ENCODE results near the gene HENMT1.
"Not testable (repeated sequence)": the region's sequence is repeated elsewhere in the genome, so short reads cannot be mapped to it uniquely, and the experiment has no call there.

HENMT1 gene

DNA sequence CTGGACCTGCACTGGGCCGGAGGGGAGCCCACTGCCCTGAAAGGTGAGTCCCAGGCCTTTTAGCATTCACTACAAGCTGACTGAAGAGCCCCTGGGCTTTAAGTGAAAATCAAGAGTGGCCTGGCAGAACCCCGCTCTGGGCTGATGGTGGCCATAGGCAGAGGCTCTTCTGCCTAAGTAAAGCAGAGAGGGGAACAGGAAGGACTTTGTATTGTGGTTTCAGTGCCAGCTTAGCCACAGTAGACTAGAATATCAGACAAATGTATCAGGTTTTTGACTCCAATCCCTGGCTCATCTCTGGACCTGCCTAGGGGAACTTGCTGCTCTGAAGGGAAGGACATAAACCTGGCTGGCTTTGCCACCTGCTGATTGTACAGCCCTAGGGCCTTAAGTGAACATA, 10.2 kb upstream of the HENMT1 start:
- ChIA-PET CTCF (no interaction called here), POLR2A (ENCODE audit: low non-redundant PET) (no interaction called here)
- no peak for DNase-seq (ENCODE audit: low spot score)
- no peak overlapping the region for H3K27ac ChIP-seq
- TF ChIP-seq, protein P1, sequence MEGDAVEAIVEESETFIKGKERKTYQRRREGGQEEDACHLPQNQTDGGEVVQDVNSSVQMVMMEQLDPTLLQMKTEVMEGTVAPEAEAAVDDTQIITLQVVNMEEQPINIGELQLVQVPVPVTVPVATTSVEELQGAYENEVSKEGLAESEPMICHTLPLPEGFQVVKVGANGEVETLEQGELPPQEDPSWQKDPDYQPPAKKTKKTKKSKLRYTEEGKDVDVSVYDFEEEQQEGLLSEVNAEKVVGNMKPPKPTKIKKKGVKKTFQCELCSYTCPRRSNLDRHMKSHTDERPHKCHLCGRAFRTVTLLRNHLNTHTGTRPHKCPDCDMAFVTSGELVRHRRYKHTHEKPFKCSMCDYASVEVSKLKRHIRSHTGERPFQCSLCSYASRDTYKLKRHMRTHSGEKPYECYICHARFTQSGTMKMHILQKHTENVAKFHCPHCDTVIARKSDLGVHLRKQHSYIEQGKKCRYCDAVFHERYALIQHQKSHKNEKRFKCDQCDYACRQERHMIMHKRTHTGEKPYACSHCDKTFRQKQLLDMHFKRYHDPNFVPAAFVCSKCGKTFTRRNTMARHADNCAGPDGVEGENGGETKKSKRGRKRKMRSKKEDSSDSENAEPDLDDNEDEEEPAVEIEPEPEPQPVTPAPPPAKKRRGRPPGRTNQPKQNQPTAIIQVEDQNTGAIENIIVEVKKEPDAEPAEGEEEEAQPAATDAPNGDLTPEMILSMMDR (conservative IDR thresholded peaks at IDR 0.05; ENCODE audit: low read depth) = no peak

DNA sequence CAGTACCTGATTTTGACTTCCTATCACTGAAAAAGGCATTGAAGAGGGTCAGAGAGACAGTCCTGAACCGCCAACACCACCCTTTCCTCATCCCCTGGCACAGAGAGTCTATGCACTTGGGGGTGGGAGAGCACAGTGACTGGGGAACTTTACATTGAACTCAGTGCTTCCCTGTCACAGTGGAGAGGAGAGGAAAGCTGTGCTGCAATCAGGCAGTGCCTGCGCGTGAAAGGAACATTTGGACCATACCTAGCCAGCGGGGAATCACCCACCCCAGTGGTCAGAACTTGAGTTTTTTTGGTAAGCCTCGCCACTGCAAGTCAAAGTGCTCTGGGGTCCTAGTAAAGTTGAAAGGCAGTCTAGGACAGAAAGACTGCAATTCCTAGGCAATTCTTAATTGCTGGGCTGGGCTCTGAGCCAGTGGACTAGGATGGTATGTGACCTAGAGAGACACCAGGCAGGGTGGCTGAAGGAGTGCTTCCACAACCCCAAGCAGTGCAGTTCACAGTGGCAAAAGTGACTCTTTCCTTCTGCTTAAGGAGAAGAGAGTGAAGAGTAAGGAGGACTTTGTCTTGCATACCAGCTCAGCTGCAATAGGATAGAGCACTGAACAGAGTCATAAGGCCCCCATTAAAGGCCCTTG, 9.4 kb upstream of the HENMT1 start:
- ChIA-PET CTCF (no interaction called here), POLR2A (ENCODE audit: low non-redundant PET) (no interaction called here)
- TF ChIP-seq, protein P1 (conservative IDR thresholded peaks at IDR 0.05; ENCODE audit: low read depth) = no peak
- H3K27ac ChIP-seq = no peak overlapping the region
- no peak for DNase-seq (ENCODE audit: low spot score)

DNA sequence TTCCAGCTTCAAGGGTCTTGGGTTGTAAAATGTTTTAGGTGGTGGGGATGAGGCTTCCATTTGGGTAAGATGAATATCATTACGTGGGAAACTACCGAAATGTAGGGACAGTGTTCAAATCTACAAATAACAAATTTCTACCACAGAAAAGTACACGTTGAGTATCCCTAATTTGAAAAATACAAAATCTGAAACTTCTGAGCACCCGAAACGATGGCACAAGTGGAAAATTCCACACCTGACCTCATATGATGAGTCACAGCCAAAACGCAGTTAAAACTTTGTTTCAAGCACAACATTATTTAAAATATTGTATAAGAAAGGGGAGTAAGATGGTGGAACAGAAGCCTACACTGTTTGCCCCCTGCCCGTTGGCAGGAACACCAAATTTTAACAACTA, 8.8 kb upstream of the HENMT1 start:
- DNase-seq (ENCODE audit: low spot score) = no peak
- ChIA-PET POLR2A (ENCODE audit: low non-redundant PET) (no interaction called here), CTCF (no interaction called here)

DNA sequence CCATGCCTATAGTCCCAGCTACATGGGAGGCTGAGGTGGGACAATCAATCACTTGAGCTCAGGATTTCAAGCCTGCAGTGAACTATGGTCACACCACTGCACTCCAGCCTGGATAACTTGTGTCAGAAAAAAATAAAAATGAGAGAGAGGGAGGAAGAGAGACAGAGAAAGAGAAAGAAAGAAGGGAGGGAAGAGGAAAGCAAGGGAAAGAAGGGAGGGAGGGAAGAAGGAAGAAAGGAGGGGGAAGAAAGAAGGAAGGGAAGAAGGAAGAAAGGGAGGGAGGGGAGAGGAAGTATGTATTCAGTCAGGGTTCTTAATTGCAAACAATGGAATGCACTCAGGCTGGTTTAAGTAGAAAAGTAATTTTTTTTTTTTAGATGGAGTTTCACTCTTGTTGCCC, 7.9 kb upstream of the HENMT1 start:
- DNase-seq (ENCODE audit: low spot score) = no peak
- no peak overlapping the region for H3K27ac ChIP-seq
- TF ChIP-seq, protein P1 (conservative IDR thresholded peaks at IDR 0.05; ENCODE audit: low read depth) = no peak
- POLR2A ChIA-PET (ENCODE audit: low non-redundant PET) = no interaction called here
- CTCF ChIA-PET = no interaction called here

More for the DNA sequence above, 8.8 kb upstream of the HENMT1 start:
- H3K27ac ChIP-seq = no peak overlapping the region
- TF ChIP-seq, protein P1 (conservative IDR thresholded peaks at IDR 0.05; ENCODE audit: low read depth) = no peak

DNA sequence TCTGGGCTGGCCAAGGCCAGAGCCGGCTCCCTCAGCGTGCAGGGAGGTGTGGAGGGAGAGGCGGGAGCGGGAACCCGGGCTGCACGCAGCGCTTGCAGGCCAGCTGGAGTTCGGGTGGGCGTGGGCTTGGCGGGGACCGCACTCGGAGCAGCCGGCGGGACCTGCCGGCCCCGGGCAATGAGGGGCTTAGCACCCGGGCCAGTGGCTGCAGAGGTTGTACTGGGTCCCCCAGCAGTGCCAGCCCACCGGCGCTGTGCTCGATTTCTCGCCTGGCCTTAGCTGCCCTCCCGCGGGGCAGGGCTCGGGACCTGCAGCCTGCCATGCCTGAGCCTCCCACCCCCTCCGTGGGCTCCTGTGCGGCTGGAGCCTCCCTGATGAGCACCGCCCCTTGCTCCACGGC, 6.5 kb upstream of the HENMT1 start:
- CTCF ChIA-PET; H3K27ac ChIP-seq; POLR2A ChIA-PET (ENCODE audit: low non-redundant PET); DNase-seq (ENCODE audit: low spot score): not testable (repeated sequence)

DNA sequence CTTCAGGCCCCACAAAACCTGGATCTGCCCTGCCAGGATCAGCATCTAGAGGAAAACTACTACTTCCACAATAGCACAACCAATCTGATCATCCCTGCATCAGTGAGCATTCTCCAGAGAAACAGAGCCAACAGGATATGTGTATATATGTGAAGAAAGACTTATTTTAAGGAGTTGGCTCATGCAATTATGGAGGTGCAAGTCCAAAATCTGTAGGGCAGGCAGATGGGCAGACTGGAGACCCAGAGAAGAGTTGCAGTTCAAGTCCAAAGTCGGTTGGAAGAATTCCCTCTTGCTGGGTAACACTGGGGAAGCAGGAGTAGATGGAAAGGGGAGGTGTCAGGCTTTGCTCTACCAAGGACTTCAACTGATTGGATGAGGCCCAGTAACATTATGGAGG, 4.9 kb upstream of the HENMT1 start:
- TF ChIP-seq, protein P1 (conservative IDR thresholded peaks at IDR 0.05; ENCODE audit: low read depth) = no peak
- DNase-seq (ENCODE audit: low spot score) = no peak
- POLR2A ChIA-PET (ENCODE audit: low non-redundant PET) = no interaction called here
- no peak overlapping the region for H3K27ac ChIP-seq
- CTCF ChIA-PET = no interaction called here

DNA sequence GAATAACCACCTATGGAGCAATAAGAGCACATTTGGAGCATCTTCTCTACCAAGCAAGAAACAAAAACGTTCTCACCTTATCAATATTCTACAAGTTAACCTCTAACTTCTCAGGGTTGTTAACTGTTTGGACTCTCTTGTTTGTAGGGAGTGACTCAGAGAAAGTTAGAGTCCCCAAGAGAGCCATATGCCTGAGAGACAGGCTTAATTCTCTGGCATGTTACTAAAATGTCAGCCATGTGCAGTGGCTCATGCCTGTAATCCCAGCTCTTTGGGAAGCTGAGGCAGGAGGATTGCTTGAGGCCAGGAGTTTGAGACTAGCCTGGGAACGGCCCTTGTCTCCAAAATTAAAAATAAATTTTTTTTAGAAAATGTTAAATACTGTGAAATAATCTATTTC, 4.2 kb upstream of the HENMT1 start:
- H3K27ac ChIP-seq = no peak overlapping the region
- CTCF ChIA-PET = interaction anchor here (0.6 kb wide), 1 partner anchor 161 kb away, joined by 3 read pairs; no protein-coding TSS in a partner anchor
- DNase-seq (ENCODE audit: low spot score) = no peak
- POLR2A ChIA-PET (ENCODE audit: low non-redundant PET) = no interaction called here
- TF ChIP-seq, protein P1 (conservative IDR thresholded peaks at IDR 0.05; ENCODE audit: low read depth) = no peak

Data from RWPE1 (cell line).